K562 (cell line): Measurements from ENCODE around the gene ATP2A3. TPM values are rescaled to one million over a fixed set of nuclear protein-coding genes. Genes with fewer than 3 reads are reported as not detected.

Experiments used
- ATAC-seq: fragments of 200-7000 bp; cut with Tn5 transposase; 3 replicates; pipeline ENCODE4 v1.9.1; 2020; ENCODE audit warnings: moderate library complexity
- BruUV-seq: library from RNA; stranded (reverse); fragments of 400-500 nt; replicated peaks from 2 replicates; lab custom pipeline; 2021; lab: Mats Ljungman, UMichigan
- CTCF ChIA-PET: fragments of 300-600 bp; formaldehyde crosslinking; extraction: SDS; loops from one replicate; lab custom pipeline; 2021; ENCODE audit warnings: low intra/inter-chr PET ratio; lab: Yijun Ruan, JAX
- POLR2A ChIA-PET: fragments of 300-600, 350-650 bp; sonication (Branson Sonifier 250); formaldehyde crosslinking; extraction: SDS; loops from one replicate; lab custom pipeline; 2021; ENCODE audit warnings: antibody characterized with exemption, inconsistent platforms; lab: Yijun Ruan, JAX
- DNase-seq, 4 experiments: peaks; one replicate each; pipeline versions ENCODE4 v3.0.0 to v3.0.0-alpha.2; 2011 to 2018; ENCODE audit warnings: low spot score in 3 of 4, mixed read lengths in 3 of 4; ENCODE audit errors: extremely low read depth in 1 of 4
- FAIRE-seq: peaks from 2 replicates; lab custom pipeline; 2011; peaks lifted over from hg19 to GRCh38; lab: Jason Lieb, UNC
- H2AFZ ChIP-seq: 2 replicates; pipeline ENCODE4 v1.6.0; 2011; ENCODE audit warnings: low read depth, low read length, control low read depth, inconsistent platforms
- H3K27ac ChIP-seq: fragments of 200-600 bp; 3 replicates; pipeline ENCODE4 v1.8.0; 2011; ENCODE audit warnings: low read depth, mild to moderate bottlenecking, control low read depth, inconsistent platforms, low read length, moderate library complexity, mixed read lengths; ENCODE audit errors: extremely low read depth
- H3K27me3 ChIP-seq, 2 experiments: fragments of 300-600 bp in 1 of 2; 2 replicates in 1 of 2; 3 replicates in 1 of 2; pipeline versions ENCODE4 v1.6.0 to v1.8.0; 2011; ENCODE audit warnings: inconsistent platforms in 2 of 2, low read length in 2 of 2, mild to moderate bottlenecking in 1 of 2, mixed read lengths in 1 of 2, moderate library complexity in 1 of 2; ENCODE audit not compliant: control insufficient read depth in 2 of 2, insufficient read depth in 2 of 2
- H3K36me3 ChIP-seq: fragments of 300-600 bp; 3 replicates; pipeline ENCODE4 v1.8.0; 2011; ENCODE audit warnings: mild to moderate bottlenecking, low read length, inconsistent platforms; ENCODE audit not compliant: control insufficient read depth, insufficient read depth
- H3K4me1 ChIP-seq, 2 experiments: fragments of 200-600 bp in 1 of 2; replicated peaks in 1 of 2; 2 replicates in 1 of 2; 3 replicates in 1 of 2; pipeline versions ENCODE4 v1.5.1 to v1.8.0; 2011; ENCODE audit warnings: inconsistent platforms in 2 of 2, low read length in 2 of 2, mild to moderate bottlenecking in 1 of 2, mixed read lengths in 1 of 2, moderate library complexity in 1 of 2; ENCODE audit not compliant: control insufficient read depth in 2 of 2, insufficient read depth in 2 of 2
- H3K4me2 ChIP-seq: 2 replicates; pipeline ENCODE4 v1.6.1; 2011; ENCODE audit warnings: low read length, control low read depth, inconsistent platforms, mixed read lengths; ENCODE audit not compliant: insufficient read depth
- H3K4me3 ChIP-seq: fragments of 200-600 bp; sonication (generic), shearing (Covaris generic); 2 replicates; pipeline ENCODE4 v1.5.1; 2016; ENCODE audit warnings: control low read depth, inconsistent platforms
- H3K79me2 ChIP-seq: fragments of 200-600 bp; 3 replicates; pipeline ENCODE4 v1.8.0; 2011; ENCODE audit warnings: low read length, inconsistent platforms; ENCODE audit not compliant: control insufficient read depth, insufficient read depth
- H3K9ac ChIP-seq, 2 experiments: 2 replicates each; pipeline versions ENCODE4 v1.6.0 to v1.6.1; 2011; ENCODE audit warnings: low read depth in 2 of 2, low read length in 2 of 2, control low read depth in 1 of 2, inconsistent platforms in 1 of 2, mild to moderate bottlenecking in 1 of 2, mixed read lengths in 1 of 2; ENCODE audit not compliant: insufficient read depth in 1 of 2
- H3K9me1 ChIP-seq: one replicate; pipeline ENCODE4 v1.6.0; 2011; ENCODE audit warnings: inconsistent platforms, mild to moderate bottlenecking, low read length, moderate library complexity; ENCODE audit not compliant: control insufficient read depth, insufficient read depth
- H3K9me3 ChIP-seq: replicated peaks from 2 replicates; pipeline ENCODE4 v1.5.1; 2011; ENCODE audit warnings: low read depth, low read length, inconsistent platforms; ENCODE audit not compliant: control insufficient read depth, insufficient read depth
- H4K20me1 ChIP-seq: replicated peaks from 2 replicates; pipeline ENCODE4 v1.6.1; 2011; ENCODE audit warnings: low read length, inconsistent platforms, mixed read lengths; ENCODE audit not compliant: control insufficient read depth, insufficient read depth
- BCLAF1 ChIP-seq, 2 experiments: fragments of 450-650 bp in 1 of 2; IDR thresholded peaks; 2 replicates each; pipeline ENCODE4 v1.6.1; 2011 to 2017; ENCODE audit warnings: low read depth in 2 of 2, antibody characterized with exemption in 1 of 2, borderline replicate concordance in 1 of 2, low read length in 1 of 2, mild to moderate bottlenecking in 1 of 2, mixed read lengths in 1 of 2; ENCODE audit not compliant: control insufficient read depth in 1 of 2
- BRF1 ChIP-seq: IDR thresholded peaks from 3 replicates; pipeline ENCODE4 v1.6.1; 2011; ENCODE audit warnings: borderline replicate concordance, mild to moderate bottlenecking; ENCODE audit not compliant: insufficient read length; ENCODE audit errors: extremely low read depth
- HNRNPH1 ChIP-seq: fragments of 200-400 bp; formaldehyde crosslinking; optimal IDR thresholded peaks from 2 replicates; pipeline ENCODE3; 2017; ENCODE audit warnings: low read depth, mild to moderate bottlenecking, low read length, moderate library complexity
- MCM7 ChIP-seq, 2 experiments: fragments of 450-650 bp; IDR thresholded peaks; 2 replicates each; pipeline ENCODE4 v1.6.1; 2016 to 2018
- NFE2L1 ChIP-seq: fragments of 450-650 bp; IDR thresholded peaks from 2 replicates; pipeline ENCODE4 v1.6.1; 2016; ENCODE audit warnings: missing genetic modification characterization, low read depth, mild to moderate bottlenecking, missing compliant biosample characterization, moderate library complexity, borderline replicate concordance
- PURB ChIP-seq: sonication (generic); formaldehyde crosslinking; IDR thresholded peaks from 2 replicates; pipeline ENCODE4 v1.9.0; 2021; ENCODE audit warnings: low read depth, mild to moderate bottlenecking, missing genetic modification reagents
- RUNX1 ChIP-seq: sonication (generic); IDR thresholded peaks from 2 replicates; pipeline ENCODE4 v1.6.1; 2016; ENCODE audit warnings: antibody characterized with exemption, low read depth
- SMARCA4 ChIP-seq: fragments of 450-650 bp; IDR thresholded peaks from 2 replicates; pipeline ENCODE4 v1.6.1; 2016
- TOE1 ChIP-seq, 2 experiments: fragments of 450-650 bp in 1 of 2; sonication (generic) in 1 of 2; formaldehyde crosslinking in 1 of 2; IDR thresholded peaks; 2 replicates each; pipeline versions ENCODE4 v1.7.1 to v1.8.0; 2016 to 2022; ENCODE audit warnings: borderline replicate concordance in 2 of 2, mild to moderate bottlenecking in 2 of 2, antibody characterized with exemption in 1 of 2, inconsistent platforms in 1 of 2, low read depth in 1 of 2, missing genetic modification reagents in 1 of 2, moderate library complexity in 1 of 2
- ZNF324 ChIP-seq: fragments of 250-450 bp; sonication (Bioruptor Pico); IDR thresholded peaks from 2 replicates; pipeline ENCODE4 v1.4.0; 2020; ENCODE audit warnings: mild to moderate bottlenecking
- ZNF408 ChIP-seq: fragments of 250-450 bp; sonication (Bioruptor Pico); IDR thresholded peaks from 2 replicates; pipeline ENCODE4 v1.4.0; 2020; ENCODE audit warnings: low read depth, mild to moderate bottlenecking, moderate library complexity
- ZNF584 ChIP-seq: fragments of 200-800 bp; sonication (Bioruptor generic); IDR thresholded peaks from 2 replicates; pipeline ENCODE4 v1.6.1; 2016; ENCODE audit warnings: low read depth, mild to moderate bottlenecking, missing genetic modification characterization, missing compliant biosample characterization
- WGBS: fragments of 100-300 bp; shearing (Covaris generic); methylation state at CpG from one replicate; pipeline ENCODE4 v1.1.6; 2016; ENCODE audit warnings: low coverage, mixed read lengths; ENCODE audit not compliant: insufficient coverage; ENCODE audit errors: missing lambda C conversion rate; 5-methylcytosine and 5-hydroxymethylcytosine counted together
- in situ Hi-C: fragments of 300-500 bp; cut with MboI; formaldehyde crosslinking; loops from 4 replicates; pipeline ENCODE4 v1.15.0; 2018; ENCODE audit warnings: inconsistent platforms, mixed read lengths
- intact Hi-C: fragments of 100-400 bp; cut with micrococcal nuclease; formaldehyde crosslinking; loops from 2 replicates; pipeline ENCODE4 v1.14.2; 2022
- polyA plus RNA-seq, 8 experiments: library from polyadenylated mRNA; depleted of rRNA in 4 of 8; stranded (reverse) in 5 of 8; unstranded in 3 of 8; fragments of >200 nt; fragmentation: Nextera tagmentation in 2 of 8; fragmentation: Illumina TruSeq in 1 of 8; extraction: Ambion mirVana in 2 of 8; extraction: Trizol in 1 of 8; gene quantifications; 2 replicates each; pipeline versions ENCODE4 v1.2.1 to v1.2.3, GENCODE V29; 2011 to 2014; ENCODE audit warnings: inconsistent platforms in 1 of 8, missing spikeins in 1 of 8
- total RNA-seq, 7 experiments: library from RNA; depleted of rRNA in 6 of 7; stranded (reverse); fragments of >200 nt in 6 of 7; fragmentation: Illumina TruSeq in 2 of 7; extraction: Trizol in 2 of 7; gene quantifications; 2 replicates each; pipeline versions ENCODE4 v1.2.1 to v1.2.3, GENCODE V29; 2011 to 2021; ENCODE audit warnings: low replicate concordance in 1 of 7
- TF ChIP-seq, protein P1 (sequence below): IDR thresholded peaks from 2 replicates; pipeline ENCODE4 v1.6.1; 2011; ENCODE audit not compliant: insufficient read length; ENCODE audit errors: extremely low read depth
- TF ChIP-seq, protein P2 (sequence below): fragments of 250-450 bp; sonication (Bioruptor Pico); IDR thresholded peaks from 2 replicates; pipeline ENCODE4 v1.4.0; 2020
- TF ChIP-seq, protein P3 (sequence below): fragments of 450-650 bp; IDR thresholded peaks from 2 replicates; pipeline ENCODE4 v1.6.1; 2016; ENCODE audit warnings: mild to moderate bottlenecking

ATP2A3 gene
- total and polyA plus RNA-seq, 9 of the 15 experiments (the other 6 are each of a cell fraction or from before 2014, with no cell fraction given) = 0.65 to 103 (median 31.3) TPM

- Histone ChIP-seq H3K9me1 (no peaks in the 10 kb centered on the region), H3K4me3 (no peak overlapping the region), H3K4me2 (no peak overlapping the region), H4K20me1 (no peaks in the 10 kb centered on the region), H3K36me3 (no peaks in the 10 kb centered on the region), H3K9me3 (no peaks in the 10 kb centered on the region), H3K27me3 (no peaks in the 10 kb centered on the region), H3K9ac (no peak overlapping the region), H3K4me1 (peaks cover 0 to 5% of the 10 kb centered on the region in 2 experiments; a peak in 4 of 5 replicates), H3K79me2 (no peaks in the 10 kb centered on the region), H3K27ac (no peak overlapping the region), H2AFZ (no peak overlapping the region)
- POLR2A ChIA-PET = no interaction called here
- BruUV-seq = no TSS peak
- DNase-seq (no peak), ATAC-seq (no peak), FAIRE-seq (no peak)
- in situ Hi-C loops (no loop called here), intact Hi-C loops (no loop called here)
- 25% methylated on average over 1 of the region's 1 CpG for WGBS
- CTCF ChIA-PET = no interaction called here
- TF ChIP-seq ZNF324 (CRISPR knock-in tag) (no peak), PURB (CRISPR knock-in tag) (no peak), BRF1 (no peak), HNRNPH1 (no peak), BCLAF1 (IDR thresholded peaks at IDR 0.05; ENCODE audit: borderline replicate concordance in 1 of 2, control insufficient read depth in 1 of 2, low read depth in 2 of 2, low read length in 1 of 2) (no peak), RUNX1 (no peak), MCM7 (IDR thresholded peaks at IDR 0.05) (no peak), NFE2L1 (tag) (no peak), SMARCA4 (no peak), ZNF584 (CRISPR knock-in tag) (no peak), TOE1 (IDR thresholded peaks at IDR 0.05; ENCODE audit: borderline replicate concordance) (no peak), TOE1 (CRISPR knock-in tag; IDR thresholded peaks at IDR 0.05; ENCODE audit: borderline replicate concordance, low read depth) (no peak), ZNF408 (CRISPR knock-in tag) (no peak)
- TF ChIP-seq, protein P1, sequence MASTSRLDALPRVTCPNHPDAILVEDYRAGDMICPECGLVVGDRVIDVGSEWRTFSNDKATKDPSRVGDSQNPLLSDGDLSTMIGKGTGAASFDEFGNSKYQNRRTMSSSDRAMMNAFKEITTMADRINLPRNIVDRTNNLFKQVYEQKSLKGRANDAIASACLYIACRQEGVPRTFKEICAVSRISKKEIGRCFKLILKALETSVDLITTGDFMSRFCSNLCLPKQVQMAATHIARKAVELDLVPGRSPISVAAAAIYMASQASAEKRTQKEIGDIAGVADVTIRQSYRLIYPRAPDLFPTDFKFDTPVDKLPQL = no peak
- TF ChIP-seq, protein P2, sequence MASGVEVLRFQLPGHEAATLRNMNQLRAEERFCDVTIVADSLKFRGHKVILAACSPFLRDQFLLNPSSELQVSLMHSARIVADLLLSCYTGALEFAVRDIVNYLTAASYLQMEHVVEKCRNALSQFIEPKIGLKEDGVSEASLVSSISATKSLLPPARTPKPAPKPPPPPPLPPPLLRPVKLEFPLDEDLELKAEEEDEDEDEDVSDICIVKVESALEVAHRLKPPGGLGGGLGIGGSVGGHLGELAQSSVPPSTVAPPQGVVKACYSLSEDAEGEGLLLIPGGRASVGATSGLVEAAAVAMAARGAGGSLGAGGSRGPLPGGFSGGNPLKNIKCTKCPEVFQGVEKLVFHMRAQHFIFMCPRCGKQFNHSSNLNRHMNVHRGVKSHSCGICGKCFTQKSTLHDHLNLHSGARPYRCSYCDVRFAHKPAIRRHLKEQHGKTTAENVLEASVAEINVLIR = no peak
- TF ChIP-seq, protein P3, sequence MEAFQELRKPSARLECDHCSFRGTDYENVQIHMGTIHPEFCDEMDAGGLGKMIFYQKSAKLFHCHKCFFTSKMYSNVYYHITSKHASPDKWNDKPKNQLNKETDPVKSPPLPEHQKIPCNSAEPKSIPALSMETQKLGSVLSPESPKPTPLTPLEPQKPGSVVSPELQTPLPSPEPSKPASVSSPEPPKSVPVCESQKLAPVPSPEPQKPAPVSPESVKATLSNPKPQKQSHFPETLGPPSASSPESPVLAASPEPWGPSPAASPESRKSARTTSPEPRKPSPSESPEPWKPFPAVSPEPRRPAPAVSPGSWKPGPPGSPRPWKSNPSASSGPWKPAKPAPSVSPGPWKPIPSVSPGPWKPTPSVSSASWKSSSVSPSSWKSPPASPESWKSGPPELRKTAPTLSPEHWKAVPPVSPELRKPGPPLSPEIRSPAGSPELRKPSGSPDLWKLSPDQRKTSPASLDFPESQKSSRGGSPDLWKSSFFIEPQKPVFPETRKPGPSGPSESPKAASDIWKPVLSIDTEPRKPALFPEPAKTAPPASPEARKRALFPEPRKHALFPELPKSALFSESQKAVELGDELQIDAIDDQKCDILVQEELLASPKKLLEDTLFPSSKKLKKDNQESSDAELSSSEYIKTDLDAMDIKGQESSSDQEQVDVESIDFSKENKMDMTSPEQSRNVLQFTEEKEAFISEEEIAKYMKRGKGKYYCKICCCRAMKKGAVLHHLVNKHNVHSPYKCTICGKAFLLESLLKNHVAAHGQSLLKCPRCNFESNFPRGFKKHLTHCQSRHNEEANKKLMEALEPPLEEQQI = no peak
Observed at GRCh38 chr17:3994221-3994576, 30.0 kb upstream of the ATP2A3 start.
